ENCODE measurements around the gene ERMARD.

ERMARD gene

GRCh38 chr6:169827290-169827717 lies 75.9 kb downstream of the ERMARD start:
- DNase-seq: no peak

GRCh38 chr6:169828176-169828575 lies 76.8 kb downstream of the ERMARD start:
- no peak for DNase-seq

DNA sequence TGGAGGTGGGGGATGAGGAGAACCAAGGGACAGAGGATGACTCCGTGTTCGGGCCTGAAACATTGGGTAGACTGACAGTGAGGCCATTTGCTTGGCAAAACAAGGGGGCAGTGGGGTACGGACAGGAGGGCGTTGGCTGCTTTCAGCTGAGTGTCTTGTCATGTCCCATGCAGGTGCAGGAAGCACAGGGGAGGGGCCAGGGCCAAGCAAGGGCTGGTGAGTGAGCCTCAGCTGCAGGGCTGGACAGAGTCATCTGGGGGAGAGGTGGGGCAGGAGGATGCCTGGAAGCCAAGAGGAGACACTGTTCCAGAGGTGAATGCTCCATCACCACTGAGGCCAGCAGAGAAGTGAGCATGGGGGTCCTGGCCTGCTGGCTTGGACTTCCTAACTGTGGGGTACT lies 78.4 kb downstream of the ERMARD start:
- no peak for DNase-seq

DNA sequence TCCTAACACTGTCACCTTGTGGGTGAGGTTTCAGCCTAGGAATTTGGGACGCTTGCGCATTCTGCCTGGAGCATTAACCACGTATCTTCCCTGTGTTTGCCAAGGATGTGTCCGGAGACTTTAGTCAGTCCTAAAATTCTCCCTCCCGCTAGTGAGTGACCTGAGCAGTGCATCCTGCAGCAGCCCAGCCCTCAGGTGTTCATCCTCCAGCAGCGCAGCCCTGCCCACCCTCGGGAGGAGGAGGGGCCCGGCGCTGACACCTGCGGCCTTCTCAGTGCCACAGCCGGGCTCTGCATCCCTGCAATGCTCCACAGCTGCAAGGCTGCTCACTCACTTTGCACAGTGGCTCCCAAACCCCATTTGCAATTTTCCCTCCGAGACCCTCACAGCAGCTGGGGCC lies 79.5 kb downstream of the ERMARD start:
- no peak for DNase-seq

All from activated naive CD4-positive, alpha-beta T cell treated with Interleukin-2 at 50 U/mL for 16 hours (primary cell).